Measurements from ENCODE around the gene NELL2.

- TF ChIP-seq CTCF (IDR thresholded peaks at IDR 0.05 in 2 of 3, conservative IDR thresholded peaks at IDR 0.05 in 1 of 3; ENCODE audit: borderline replicate concordance in 1 of 3, insufficient read depth in 1 of 3, low read depth in 2 of 3, low read length in 2 of 3): no peak
- TF ChIP-seq EZH2 (IDR thresholded peaks at IDR 0.05): no peak
- no peak for TF ChIP-seq RAD21 (IDR thresholded peaks at IDR 0.05; ENCODE audit: low read depth)
- TF ChIP-seq EZH2phosphoT487 (IDR thresholded peaks at IDR 0.05; ENCODE audit: borderline replicate concordance): no peak
- no peak for TF ChIP-seq REST (IDR thresholded peaks at IDR 0.05; ENCODE audit: low read depth)
- no peak for TF ChIP-seq MAX (IDR thresholded peaks at IDR 0.05)
- TF ChIP-seq SIN3A (IDR thresholded peaks at IDR 0.05; ENCODE audit: low read depth): no peak
- TF ChIP-seq POLR2AphosphoS5 (IDR thresholded peaks at IDR 0.05; ENCODE audit: low read depth, low read length): no peak
- no peak for TF ChIP-seq YY1 (IDR thresholded peaks at IDR 0.05; ENCODE audit: extremely low read depth, insufficient replicate concordance, low read depth, low read length)
- no peak for TF ChIP-seq POLR2A (IDR thresholded peaks at IDR 0.05; ENCODE audit: borderline replicate concordance, extremely low read depth, insufficient read depth, insufficient read length)
- TF ChIP-seq ZNF274 (IDR thresholded peaks at IDR 0.05; ENCODE audit: low read depth, low read length): no peak
- TF ChIP-seq ZBTB33 (IDR thresholded peaks at IDR 0.05; ENCODE audit: extremely low read depth, insufficient replicate concordance, low read length): no peak
- TF ChIP-seq CBX3 (IDR thresholded peaks at IDR 0.05; ENCODE audit: low read depth): no peak
These were observed 116.8 kb downstream of the NELL2 start for GRCh38 chr12:44759289-44759688.

All from HCT116 (cell line).